HL-60 (cell line): ENCODE measurements around the gene HS3ST3A1.

Experiments used
- DNase-seq, 2 experiments: peaks; one replicate each; pipeline ENCODE4 v3.0.0-alpha.2; 2010 to 2020; ENCODE audit warnings: low read depth in 1 of 2, low spot score in 1 of 2
- H3K27ac ChIP-seq: fragments of 250-450 bp; sonication (Bioruptor Pico); replicated peaks from 2 replicates; pipeline ENCODE4 v1.5.1; 2020; ENCODE audit warnings: mild to moderate bottlenecking, moderate library complexity
- H3K27me3 ChIP-seq: fragments of 250-450 bp; sonication (Bioruptor Pico); 2 replicates; pipeline ENCODE4 v1.5.1; 2021; ENCODE audit warnings: mild to moderate bottlenecking, moderate library complexity; ENCODE audit not compliant: insufficient read depth, poor library complexity, severe bottlenecking
- H3K4me3 ChIP-seq: replicated peaks from 2 replicates; pipeline ENCODE4 v1.5.1; 2011; ENCODE audit warnings: mild to moderate bottlenecking, control low read depth, low read length; ENCODE audit not compliant: insufficient read depth
- GABPA ChIP-seq: IDR thresholded peaks from 2 replicates; pipeline ENCODE4 v1.6.1; 2012; ENCODE audit warnings: low read depth
- POLR2AphosphoS5 ChIP-seq: IDR thresholded peaks from 2 replicates; pipeline ENCODE4 v1.6.1; 2012; ENCODE audit warnings: low read depth
- SPI1 ChIP-seq: IDR thresholded peaks from 2 replicates; pipeline ENCODE4 v1.6.1; 2012; ENCODE audit warnings: low read depth, mild to moderate bottlenecking, borderline replicate concordance
- TF ChIP-seq, protein P1 (sequence below): IDR thresholded peaks from one replicate; pipeline ENCODE4 v1.5.1; 2011; ENCODE audit warnings: low read length, control low read depth, inconsistent platforms; ENCODE audit not compliant: insufficient read depth
- TF ChIP-seq, protein P2 (sequence below): IDR thresholded peaks from 2 replicates; pipeline ENCODE4 v1.6.1; 2012; ENCODE audit warnings: low read depth; ENCODE audit not compliant: insufficient replicate concordance

HS3ST3A1 gene

GRCh38 chr17:13646969-13647542, 45.3 kb upstream of the HS3ST3A1 start:
- H3K27ac ChIP-seq = no peak overlapping the region
- TF ChIP-seq GABPA (no peak), POLR2AphosphoS5 (no peak), SPI1 (no peak)
- TF ChIP-seq, protein P1, sequence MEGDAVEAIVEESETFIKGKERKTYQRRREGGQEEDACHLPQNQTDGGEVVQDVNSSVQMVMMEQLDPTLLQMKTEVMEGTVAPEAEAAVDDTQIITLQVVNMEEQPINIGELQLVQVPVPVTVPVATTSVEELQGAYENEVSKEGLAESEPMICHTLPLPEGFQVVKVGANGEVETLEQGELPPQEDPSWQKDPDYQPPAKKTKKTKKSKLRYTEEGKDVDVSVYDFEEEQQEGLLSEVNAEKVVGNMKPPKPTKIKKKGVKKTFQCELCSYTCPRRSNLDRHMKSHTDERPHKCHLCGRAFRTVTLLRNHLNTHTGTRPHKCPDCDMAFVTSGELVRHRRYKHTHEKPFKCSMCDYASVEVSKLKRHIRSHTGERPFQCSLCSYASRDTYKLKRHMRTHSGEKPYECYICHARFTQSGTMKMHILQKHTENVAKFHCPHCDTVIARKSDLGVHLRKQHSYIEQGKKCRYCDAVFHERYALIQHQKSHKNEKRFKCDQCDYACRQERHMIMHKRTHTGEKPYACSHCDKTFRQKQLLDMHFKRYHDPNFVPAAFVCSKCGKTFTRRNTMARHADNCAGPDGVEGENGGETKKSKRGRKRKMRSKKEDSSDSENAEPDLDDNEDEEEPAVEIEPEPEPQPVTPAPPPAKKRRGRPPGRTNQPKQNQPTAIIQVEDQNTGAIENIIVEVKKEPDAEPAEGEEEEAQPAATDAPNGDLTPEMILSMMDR = no peak
- no peaks in the 10 kb centered on the region for H3K27me3 ChIP-seq
- no peak overlapping the region for H3K4me3 ChIP-seq
- DNase-seq = no peak

GRCh38 chr17:13646411-13646810, 44.7 kb upstream of the HS3ST3A1 start:
- TF ChIP-seq, protein P2, sequence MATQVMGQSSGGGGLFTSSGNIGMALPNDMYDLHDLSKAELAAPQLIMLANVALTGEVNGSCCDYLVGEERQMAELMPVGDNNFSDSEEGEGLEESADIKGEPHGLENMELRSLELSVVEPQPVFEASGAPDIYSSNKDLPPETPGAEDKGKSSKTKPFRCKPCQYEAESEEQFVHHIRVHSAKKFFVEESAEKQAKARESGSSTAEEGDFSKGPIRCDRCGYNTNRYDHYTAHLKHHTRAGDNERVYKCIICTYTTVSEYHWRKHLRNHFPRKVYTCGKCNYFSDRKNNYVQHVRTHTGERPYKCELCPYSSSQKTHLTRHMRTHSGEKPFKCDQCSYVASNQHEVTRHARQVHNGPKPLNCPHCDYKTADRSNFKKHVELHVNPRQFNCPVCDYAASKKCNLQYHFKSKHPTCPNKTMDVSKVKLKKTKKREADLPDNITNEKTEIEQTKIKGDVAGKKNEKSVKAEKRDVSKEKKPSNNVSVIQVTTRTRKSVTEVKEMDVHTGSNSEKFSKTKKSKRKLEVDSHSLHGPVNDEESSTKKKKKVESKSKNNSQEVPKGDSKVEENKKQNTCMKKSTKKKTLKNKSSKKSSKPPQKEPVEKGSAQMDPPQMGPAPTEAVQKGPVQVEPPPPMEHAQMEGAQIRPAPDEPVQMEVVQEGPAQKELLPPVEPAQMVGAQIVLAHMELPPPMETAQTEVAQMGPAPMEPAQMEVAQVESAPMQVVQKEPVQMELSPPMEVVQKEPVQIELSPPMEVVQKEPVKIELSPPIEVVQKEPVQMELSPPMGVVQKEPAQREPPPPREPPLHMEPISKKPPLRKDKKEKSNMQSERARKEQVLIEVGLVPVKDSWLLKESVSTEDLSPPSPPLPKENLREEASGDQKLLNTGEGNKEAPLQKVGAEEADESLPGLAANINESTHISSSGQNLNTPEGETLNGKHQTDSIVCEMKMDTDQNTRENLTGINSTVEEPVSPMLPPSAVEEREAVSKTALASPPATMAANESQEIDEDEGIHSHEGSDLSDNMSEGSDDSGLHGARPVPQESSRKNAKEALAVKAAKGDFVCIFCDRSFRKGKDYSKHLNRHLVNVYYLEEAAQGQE = no peak
- TF ChIP-seq GABPA (no peak), SPI1 (no peak)
- no peak overlapping the region for H3K27ac ChIP-seq
- no peak overlapping the region for H3K4me3 ChIP-seq
- DNase-seq = no peak
- no peaks in the 10 kb centered on the region for H3K27me3 ChIP-seq

- no peak overlapping the region for H3K4me3 ChIP-seq
- no peak for DNase-seq
- no peaks in the 10 kb centered on the region for H3K27me3 ChIP-seq
- no peak overlapping the region for H3K27ac ChIP-seq
- TF ChIP-seq, protein P2 = no peak
- TF ChIP-seq GABPA (no peak), POLR2AphosphoS5 (no peak), SPI1 (no peak)
- TF ChIP-seq, protein P1 = no peak
Measured at GRCh38 chr17:13643180-13643579, 41.5 kb upstream of the HS3ST3A1 start.

DNA sequence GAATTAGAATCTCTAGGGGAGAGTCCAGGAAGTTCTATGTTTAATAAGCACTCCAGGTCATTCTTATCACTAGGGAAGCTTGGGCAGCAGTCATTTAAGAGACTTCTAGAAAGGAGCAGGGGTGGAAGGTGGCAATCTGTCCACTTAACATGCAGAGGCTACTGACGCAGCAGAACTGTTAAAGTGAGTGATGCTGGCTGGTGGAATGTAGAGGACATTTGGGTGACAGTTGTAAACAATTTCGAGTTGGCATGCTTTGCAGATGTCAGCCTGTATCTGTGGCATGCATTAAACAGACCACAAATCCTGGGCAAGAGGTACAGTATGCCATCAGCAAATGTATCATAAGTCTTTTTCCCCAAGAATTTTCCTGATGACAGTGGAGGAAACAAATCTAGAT, 40.5 kb upstream of the HS3ST3A1 start:
- no peak overlapping the region for H3K27ac ChIP-seq
- TF ChIP-seq, protein P2 = no peak
- TF ChIP-seq, protein P1 = no peak
- TF ChIP-seq POLR2AphosphoS5 = no peak
- no peak for TF ChIP-seq GABPA
- no peak for TF ChIP-seq SPI1
- H3K4me3 ChIP-seq = no peak overlapping the region
- no peaks in the 10 kb centered on the region for H3K27me3 ChIP-seq
- no peak for DNase-seq
